GM06990 (cell line): Measurements from ENCODE around the gene ADAMTSL1.

Experiments used
- DNase-seq: peaks from one replicate; pipeline ENCODE4 v3.0.0-alpha.2; 2011; ENCODE audit not compliant: insufficient read length; ENCODE audit errors: extremely low read depth
- H3K27me3 ChIP-seq: replicated peaks from 2 replicates; pipeline ENCODE4 v1.6.0; 2011; ENCODE audit warnings: low read length; ENCODE audit not compliant: control insufficient read depth, insufficient read depth
- H3K36me3 ChIP-seq: 2 replicates; pipeline ENCODE4 v1.5.1; 2011; ENCODE audit warnings: low read length; ENCODE audit not compliant: control insufficient read depth, insufficient read depth
- H3K4me3 ChIP-seq: replicated peaks from 2 replicates; pipeline ENCODE4 v1.5.1; 2011; ENCODE audit warnings: low read depth, mild to moderate bottlenecking, control low read depth, low read length
- CTCF ChIP-seq: IDR thresholded peaks from 2 replicates; pipeline ENCODE4 v1.5.1; 2011; ENCODE audit warnings: low read length, control low read depth, mild to moderate bottlenecking, inconsistent platforms; ENCODE audit not compliant: insufficient read depth, poor library complexity, severe bottlenecking

The ADAMTSL1 gene

GRCh38 chr9:18447131-18447530, 26.8 kb upstream of the ADAMTSL1 start:
- TF ChIP-seq CTCF: no peak
- no peak for DNase-seq
- H3K27me3 ChIP-seq: no peaks in the 10 kb centered on the region
- H3K36me3 ChIP-seq: no peaks in the 10 kb centered on the region
- no peak overlapping the region for H3K4me3 ChIP-seq

- H3K4me3 ChIP-seq: no peak overlapping the region
- no peak for DNase-seq
- no peak for TF ChIP-seq CTCF
These were observed 26.4 kb upstream of the ADAMTSL1 start for GRCh38 chr9:18447541-18447940.

GRCh38 chr9:18448101-18448500, 25.9 kb upstream of the ADAMTSL1 start:
- DNase-seq: no peak
- no peaks in the 10 kb centered on the region for H3K27me3 ChIP-seq
- no peak for TF ChIP-seq CTCF

More at GRCh38 chr9:18447541-18447940, 26.4 kb upstream of the ADAMTSL1 start:
- no peaks in the 10 kb centered on the region for H3K36me3 ChIP-seq
- H3K27me3 ChIP-seq: no peaks in the 10 kb centered on the region

GRCh38 chr9:18451406-18451805, 22.5 kb upstream of the ADAMTSL1 start:
- TF ChIP-seq CTCF: no peak
- H3K4me3 ChIP-seq: no peak overlapping the region
- no peaks in the 10 kb centered on the region for H3K27me3 ChIP-seq
- no peak for DNase-seq
- no peaks in the 10 kb centered on the region for H3K36me3 ChIP-seq

More at GRCh38 chr9:18448101-18448500, 25.9 kb upstream of the ADAMTSL1 start:
- Histone ChIP-seq H3K36me3 (no peaks in the 10 kb centered on the region), H3K4me3 (no peak overlapping the region)

- no peaks in the 10 kb centered on the region for H3K36me3 ChIP-seq
- no peak for TF ChIP-seq CTCF
- no peak for DNase-seq
- H3K27me3 ChIP-seq: no peaks in the 10 kb centered on the region
- no peak overlapping the region for H3K4me3 ChIP-seq
These were observed 21.7 kb upstream of the ADAMTSL1 start for GRCh38 chr9:18452276-18452675.

GRCh38 chr9:18456624-18457237, 17.2 kb upstream of the ADAMTSL1 start:
- no peak for DNase-seq
- Histone ChIP-seq H3K36me3 (no peaks in the 10 kb centered on the region), H3K27me3 (no peaks in the 10 kb centered on the region), H3K4me3 (no peak overlapping the region)
- TF ChIP-seq CTCF: no peak
